GM23338 (cell line): ENCODE measurements around the gene NKX6-1. TPM values are rescaled to one million over a fixed set of nuclear protein-coding genes. Genes with fewer than 3 reads are reported as not detected.

ENCODE experiments used
- ATAC-seq: fragments of 200-7000 bp; cut with Tn5 transposase; 3 replicates; pipeline ENCODE4 v1.9.1; 2020
- DNase-seq: peaks from one replicate; pipeline ENCODE4 v3.0.0-alpha.2; 2015; ENCODE audit warnings: low spot score
- H2AFZ ChIP-seq: fragments of 200-600 bp; sonication (generic); 2 replicates; pipeline ENCODE4 v1.8.0; 2016; ENCODE audit warnings: antibody characterized with exemption, mild to moderate bottlenecking, moderate library complexity
- H3F3A ChIP-seq: fragments of 200-600 bp; sonication (generic); replicated peaks from 2 replicates; pipeline ENCODE4 v1.8.0; 2017; ENCODE audit warnings: antibody characterized with exemption, mixed run types, low read depth
- H3K27ac ChIP-seq: fragments of 200-600 bp; sonication (generic); 2 replicates; pipeline ENCODE4 v1.6.1; 2016; ENCODE audit warnings: low read depth
- H3K27me3 ChIP-seq: fragments of 200-600 bp; sonication (generic); 2 replicates; pipeline ENCODE4 v1.8.0; 2016; ENCODE audit warnings: mild to moderate bottlenecking, mixed run types, moderate library complexity; ENCODE audit not compliant: insufficient read depth
- H3K36me3 ChIP-seq: fragments of 200-600 bp; sonication (generic); 2 replicates; pipeline ENCODE4 v1.8.0; 2016; ENCODE audit warnings: mild to moderate bottlenecking; ENCODE audit not compliant: insufficient read depth
- H3K4me1 ChIP-seq: fragments of 200-600 bp; sonication (generic); 2 replicates; pipeline ENCODE4 v1.8.0; 2016; ENCODE audit warnings: mild to moderate bottlenecking, moderate library complexity; ENCODE audit not compliant: insufficient read depth
- H3K4me2 ChIP-seq: fragments of 200-600 bp; sonication (generic); 2 replicates; pipeline ENCODE4 v1.7.1; 2017; ENCODE audit warnings: mixed run types
- H3K4me3 ChIP-seq: fragments of 200-600 bp; sonication (generic); 2 replicates; pipeline ENCODE4 v1.6.1; 2016; ENCODE audit warnings: mixed run types
- H3K79me2 ChIP-seq: fragments of 200-600 bp; sonication (generic); replicated peaks from 2 replicates; pipeline ENCODE4 v1.8.0; 2017; ENCODE audit warnings: mild to moderate bottlenecking; ENCODE audit not compliant: insufficient read depth
- H3K9me2 ChIP-seq: fragments of 200-600 bp; sonication (generic); 2 replicates; pipeline ENCODE4 v1.8.0; 2017; ENCODE audit not compliant: insufficient read depth
- H4K20me1 ChIP-seq: fragments of 200-600 bp; sonication (generic); replicated peaks from 2 replicates; pipeline ENCODE4 v1.8.0; 2017; ENCODE audit warnings: mild to moderate bottlenecking; ENCODE audit not compliant: insufficient read depth
- H3K27ac Mint-ChIP-seq: 2 replicates; pipeline ENCODE4 v1.8.0; 2020; ENCODE audit warnings: inconsistent platforms, mild to moderate bottlenecking, moderate library complexity, mixed read lengths
- H3K27me3 Mint-ChIP-seq: 3 replicates; pipeline ENCODE4 v1.8.0; 2022; ENCODE audit warnings: low read depth, mild to moderate bottlenecking, moderate library complexity, mixed read lengths, inconsistent platforms; ENCODE audit not compliant: insufficient read depth, poor library complexity
- H3K36me3 Mint-ChIP-seq: 3 replicates; pipeline ENCODE4 v1.8.0; 2021; ENCODE audit warnings: low read depth, mild to moderate bottlenecking, inconsistent platforms, moderate library complexity, mixed read lengths
- H3K4me1 Mint-ChIP-seq: 3 replicates; pipeline ENCODE4 v1.8.0; 2020; ENCODE audit warnings: mild to moderate bottlenecking, inconsistent platforms, mixed read lengths
- H3K4me3 Mint-ChIP-seq: 3 replicates; pipeline ENCODE4 v1.8.0; 2021; ENCODE audit warnings: moderate library complexity, mild to moderate bottlenecking, inconsistent platforms, mixed read lengths
- H3K9me3 Mint-ChIP-seq: 3 replicates; pipeline ENCODE4 v1.8.0; 2020; ENCODE audit warnings: moderate library complexity, mild to moderate bottlenecking, inconsistent platforms, mixed read lengths
- CREB1 ChIP-seq: fragments of 250-450 bp; sonication (Bioruptor Pico); IDR thresholded peaks from 2 replicates; pipeline ENCODE4 v1.5.0; 2020; ENCODE audit warnings: low read depth, mild to moderate bottlenecking, moderate library complexity
- EZH2 ChIP-seq: fragments of 200-600 bp; sonication (generic); IDR thresholded peaks from one replicate; pipeline ENCODE4 v1.8.0; 2017; ENCODE audit warnings: antibody characterized with exemption, mild to moderate bottlenecking, low read depth; ENCODE audit not compliant: unreplicated experiment
- EZH2phosphoT487 ChIP-seq: fragments of 200-600 bp; sonication (generic); IDR thresholded peaks from one replicate; pipeline ENCODE4 v1.8.1; 2018; ENCODE audit warnings: antibody characterized with exemption; ENCODE audit not compliant: unreplicated experiment
- JUNB ChIP-seq: IDR thresholded peaks from one replicate; pipeline ENCODE4 v1.6.1; 2016; ENCODE audit warnings: antibody characterized with exemption; ENCODE audit not compliant: unreplicated experiment
- NANOG ChIP-seq: IDR thresholded peaks from 2 replicates; pipeline ENCODE4 v1.6.1; 2016; ENCODE audit warnings: antibody characterized with exemption, borderline replicate concordance
- POLR2AphosphoS5 ChIP-seq: IDR thresholded peaks from 2 replicates; pipeline ENCODE4 v1.6.1; 2016; ENCODE audit warnings: antibody characterized with exemption, low read depth
- STAT1 ChIP-seq: IDR thresholded peaks from one replicate; pipeline ENCODE4 v1.6.1; 2016; ENCODE audit warnings: antibody characterized with exemption; ENCODE audit not compliant: unreplicated experiment
- ZNF331 ChIP-seq: fragments of 250-450 bp; sonication (Bioruptor Pico); IDR thresholded peaks from 2 replicates; pipeline ENCODE4 v1.5.0; 2020; ENCODE audit warnings: low read depth, mild to moderate bottlenecking, moderate library complexity
- long read RNA-seq: library from polyadenylated mRNA; unstranded; transcript quantifications from one replicate; pipeline ENCODE4 v2.0.0, GENCODE V29; 2020; ENCODE audit not compliant: unreplicated experiment
- polyA plus RNA-seq: library from polyadenylated mRNA; unstranded; fragments of >200 nt; fragmentation: Nextera tagmentation; extraction: Ambion mirVana; gene quantifications from 2 replicates; pipeline ENCODE4 v1.2.1, GENCODE V29; 2016
- total RNA-seq: library from RNA; depleted of rRNA; stranded (reverse); fragments of >200 nt; shearing (Covaris generic); gene quantifications from 2 replicates; pipeline ENCODE4 v1.2.3, GENCODE V29; 2014; rRNA removed
- TF ChIP-seq, protein P1 (sequence below), 2 experiments: fragments of 200-600 bp in 1 of 2; sonication (generic) in 1 of 2; conservative IDR thresholded peaks; 2 replicates each; pipeline versions ENCODE4 v1.5.1 to v1.6.1; 2016 to 2017; ENCODE audit warnings: antibody characterized with exemption in 2 of 2, low read depth in 2 of 2, mild to moderate bottlenecking in 2 of 2, moderate library complexity in 1 of 2
- TF ChIP-seq, protein P2 (sequence below): IDR thresholded peaks from 2 replicates; pipeline ENCODE4 v1.6.1; 2016; ENCODE audit warnings: antibody characterized with exemption
- TF ChIP-seq, protein P3 (sequence below): fragments of 250-450 bp; sonication (Bioruptor Pico); IDR thresholded peaks from 2 replicates; pipeline ENCODE4 v1.5.0; 2020; ENCODE audit warnings: mild to moderate bottlenecking, moderate library complexity
- TF ChIP-seq, protein P4 (sequence below): IDR thresholded peaks from one replicate; pipeline ENCODE4 v1.6.1; 2018; ENCODE audit warnings: antibody characterized with exemption; ENCODE audit not compliant: unreplicated experiment

Gene NKX6-1
- total RNA-seq, result 0.07 TPM in 1 of 2 replicates, not detected in the other
- polyA plus RNA-seq, result not detected in 2 replicates
- long read RNA-seq, result 0 reads

DNA sequence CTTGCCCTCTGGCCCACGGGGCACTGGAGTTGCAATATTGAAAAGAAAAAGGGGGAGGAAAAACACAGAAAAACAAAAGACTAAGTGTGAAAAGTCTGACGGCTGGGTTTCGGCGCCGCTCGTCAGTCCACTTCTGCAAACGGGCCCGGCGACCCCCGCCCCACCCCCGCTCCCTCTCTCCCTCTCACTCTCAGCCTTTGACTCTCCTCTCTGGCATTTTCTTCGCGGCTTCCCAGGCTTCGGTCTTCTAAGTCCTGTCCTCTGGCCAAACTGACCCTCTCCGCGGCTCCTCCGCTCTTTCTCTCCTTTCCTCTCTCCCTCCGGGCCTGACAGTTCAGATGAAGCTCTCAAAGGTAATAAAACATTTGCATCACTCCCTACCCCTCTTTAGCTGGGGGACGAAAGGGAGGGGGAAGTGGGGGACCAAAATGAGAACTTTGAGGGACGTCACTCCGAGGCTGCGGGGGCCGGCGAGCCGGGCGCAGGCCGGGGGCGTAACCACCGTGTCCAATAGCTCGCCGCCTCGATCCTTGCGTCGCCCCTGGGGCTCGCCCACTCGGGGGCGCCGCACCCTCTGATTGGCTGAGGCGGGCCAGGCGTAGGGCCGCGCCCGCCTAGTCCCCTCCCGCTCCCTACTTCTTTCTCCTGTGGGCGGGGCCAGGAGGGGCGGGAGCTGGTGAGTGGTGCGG, at the start of gene NKX6-1:
Gene NKX6-1, minus strand, starts transcription at position 358 of the 689 bp plus-strand sequence. CDS start 1,064 bp downstream, outside the sequence.
- H3K27ac Mint-ChIP-seq, result no peak within 1 kb of the TSS
- ATAC-seq, result peak; percentile 75
- H3F3A ChIP-seq, result peaks cover 35% of the 10 kb centered on the region

More for the DNA sequence above, at the start of gene NKX6-1:
- H3K36me3 ChIP-seq, result no peaks in the 10 kb centered on the region
- Mint-ChIP-seq H3K27me3 (peaks cover 98% of the 10 kb centered on the region), H3K36me3 (no peaks in the 10 kb centered on the region; the same call in 2 of the 3 replicates), H3K4me3 (peak within 1 kb of the TSS; percentile 79), H3K4me1 (peaks cover 69% of the 10 kb centered on the region), H3K9me3 (peaks cover 3% of the 10 kb centered on the region; the same call in 1 of the 3 replicates)
- H3K4me3 ChIP-seq, result peak within 1 kb of the TSS; percentile 86
- H3K4me1 ChIP-seq, result peaks cover 64% of the 10 kb centered on the region
- peak within 1 kb of the TSS; percentile 91 for H2AFZ ChIP-seq
- no peaks in the 10 kb centered on the region for H3K9me2 ChIP-seq
- H3K4me2 ChIP-seq, result peak within 1 kb of the TSS; percentile 96
- peaks cover 97% of the 10 kb centered on the region for H3K27me3 ChIP-seq
- H3K79me2 ChIP-seq, result no peaks in the 10 kb centered on the region
- peaks cover 16% of the 10 kb centered on the region for H4K20me1 ChIP-seq
- TF ChIP-seq ZNF331 (CRISPR knock-in tag) (no peak), CREB1 (CRISPR knock-in tag) (peak; percentile 80), POLR2AphosphoS5 (no peak), EZH2 (peak; percentile 67), JUNB (no peak), EZH2phosphoT487 (no peak), STAT1 (no peak), NANOG (no peak)
- TF ChIP-seq, protein P1, sequence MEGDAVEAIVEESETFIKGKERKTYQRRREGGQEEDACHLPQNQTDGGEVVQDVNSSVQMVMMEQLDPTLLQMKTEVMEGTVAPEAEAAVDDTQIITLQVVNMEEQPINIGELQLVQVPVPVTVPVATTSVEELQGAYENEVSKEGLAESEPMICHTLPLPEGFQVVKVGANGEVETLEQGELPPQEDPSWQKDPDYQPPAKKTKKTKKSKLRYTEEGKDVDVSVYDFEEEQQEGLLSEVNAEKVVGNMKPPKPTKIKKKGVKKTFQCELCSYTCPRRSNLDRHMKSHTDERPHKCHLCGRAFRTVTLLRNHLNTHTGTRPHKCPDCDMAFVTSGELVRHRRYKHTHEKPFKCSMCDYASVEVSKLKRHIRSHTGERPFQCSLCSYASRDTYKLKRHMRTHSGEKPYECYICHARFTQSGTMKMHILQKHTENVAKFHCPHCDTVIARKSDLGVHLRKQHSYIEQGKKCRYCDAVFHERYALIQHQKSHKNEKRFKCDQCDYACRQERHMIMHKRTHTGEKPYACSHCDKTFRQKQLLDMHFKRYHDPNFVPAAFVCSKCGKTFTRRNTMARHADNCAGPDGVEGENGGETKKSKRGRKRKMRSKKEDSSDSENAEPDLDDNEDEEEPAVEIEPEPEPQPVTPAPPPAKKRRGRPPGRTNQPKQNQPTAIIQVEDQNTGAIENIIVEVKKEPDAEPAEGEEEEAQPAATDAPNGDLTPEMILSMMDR (conservative IDR thresholded peaks at IDR 0.05; ENCODE audit: low read depth in 2 of 2), result no peak
- TF ChIP-seq, protein P2, sequence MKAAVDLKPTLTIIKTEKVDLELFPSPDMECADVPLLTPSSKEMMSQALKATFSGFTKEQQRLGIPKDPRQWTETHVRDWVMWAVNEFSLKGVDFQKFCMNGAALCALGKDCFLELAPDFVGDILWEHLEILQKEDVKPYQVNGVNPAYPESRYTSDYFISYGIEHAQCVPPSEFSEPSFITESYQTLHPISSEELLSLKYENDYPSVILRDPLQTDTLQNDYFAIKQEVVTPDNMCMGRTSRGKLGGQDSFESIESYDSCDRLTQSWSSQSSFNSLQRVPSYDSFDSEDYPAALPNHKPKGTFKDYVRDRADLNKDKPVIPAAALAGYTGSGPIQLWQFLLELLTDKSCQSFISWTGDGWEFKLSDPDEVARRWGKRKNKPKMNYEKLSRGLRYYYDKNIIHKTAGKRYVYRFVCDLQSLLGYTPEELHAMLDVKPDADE, result no peak
- TF ChIP-seq, protein P3, sequence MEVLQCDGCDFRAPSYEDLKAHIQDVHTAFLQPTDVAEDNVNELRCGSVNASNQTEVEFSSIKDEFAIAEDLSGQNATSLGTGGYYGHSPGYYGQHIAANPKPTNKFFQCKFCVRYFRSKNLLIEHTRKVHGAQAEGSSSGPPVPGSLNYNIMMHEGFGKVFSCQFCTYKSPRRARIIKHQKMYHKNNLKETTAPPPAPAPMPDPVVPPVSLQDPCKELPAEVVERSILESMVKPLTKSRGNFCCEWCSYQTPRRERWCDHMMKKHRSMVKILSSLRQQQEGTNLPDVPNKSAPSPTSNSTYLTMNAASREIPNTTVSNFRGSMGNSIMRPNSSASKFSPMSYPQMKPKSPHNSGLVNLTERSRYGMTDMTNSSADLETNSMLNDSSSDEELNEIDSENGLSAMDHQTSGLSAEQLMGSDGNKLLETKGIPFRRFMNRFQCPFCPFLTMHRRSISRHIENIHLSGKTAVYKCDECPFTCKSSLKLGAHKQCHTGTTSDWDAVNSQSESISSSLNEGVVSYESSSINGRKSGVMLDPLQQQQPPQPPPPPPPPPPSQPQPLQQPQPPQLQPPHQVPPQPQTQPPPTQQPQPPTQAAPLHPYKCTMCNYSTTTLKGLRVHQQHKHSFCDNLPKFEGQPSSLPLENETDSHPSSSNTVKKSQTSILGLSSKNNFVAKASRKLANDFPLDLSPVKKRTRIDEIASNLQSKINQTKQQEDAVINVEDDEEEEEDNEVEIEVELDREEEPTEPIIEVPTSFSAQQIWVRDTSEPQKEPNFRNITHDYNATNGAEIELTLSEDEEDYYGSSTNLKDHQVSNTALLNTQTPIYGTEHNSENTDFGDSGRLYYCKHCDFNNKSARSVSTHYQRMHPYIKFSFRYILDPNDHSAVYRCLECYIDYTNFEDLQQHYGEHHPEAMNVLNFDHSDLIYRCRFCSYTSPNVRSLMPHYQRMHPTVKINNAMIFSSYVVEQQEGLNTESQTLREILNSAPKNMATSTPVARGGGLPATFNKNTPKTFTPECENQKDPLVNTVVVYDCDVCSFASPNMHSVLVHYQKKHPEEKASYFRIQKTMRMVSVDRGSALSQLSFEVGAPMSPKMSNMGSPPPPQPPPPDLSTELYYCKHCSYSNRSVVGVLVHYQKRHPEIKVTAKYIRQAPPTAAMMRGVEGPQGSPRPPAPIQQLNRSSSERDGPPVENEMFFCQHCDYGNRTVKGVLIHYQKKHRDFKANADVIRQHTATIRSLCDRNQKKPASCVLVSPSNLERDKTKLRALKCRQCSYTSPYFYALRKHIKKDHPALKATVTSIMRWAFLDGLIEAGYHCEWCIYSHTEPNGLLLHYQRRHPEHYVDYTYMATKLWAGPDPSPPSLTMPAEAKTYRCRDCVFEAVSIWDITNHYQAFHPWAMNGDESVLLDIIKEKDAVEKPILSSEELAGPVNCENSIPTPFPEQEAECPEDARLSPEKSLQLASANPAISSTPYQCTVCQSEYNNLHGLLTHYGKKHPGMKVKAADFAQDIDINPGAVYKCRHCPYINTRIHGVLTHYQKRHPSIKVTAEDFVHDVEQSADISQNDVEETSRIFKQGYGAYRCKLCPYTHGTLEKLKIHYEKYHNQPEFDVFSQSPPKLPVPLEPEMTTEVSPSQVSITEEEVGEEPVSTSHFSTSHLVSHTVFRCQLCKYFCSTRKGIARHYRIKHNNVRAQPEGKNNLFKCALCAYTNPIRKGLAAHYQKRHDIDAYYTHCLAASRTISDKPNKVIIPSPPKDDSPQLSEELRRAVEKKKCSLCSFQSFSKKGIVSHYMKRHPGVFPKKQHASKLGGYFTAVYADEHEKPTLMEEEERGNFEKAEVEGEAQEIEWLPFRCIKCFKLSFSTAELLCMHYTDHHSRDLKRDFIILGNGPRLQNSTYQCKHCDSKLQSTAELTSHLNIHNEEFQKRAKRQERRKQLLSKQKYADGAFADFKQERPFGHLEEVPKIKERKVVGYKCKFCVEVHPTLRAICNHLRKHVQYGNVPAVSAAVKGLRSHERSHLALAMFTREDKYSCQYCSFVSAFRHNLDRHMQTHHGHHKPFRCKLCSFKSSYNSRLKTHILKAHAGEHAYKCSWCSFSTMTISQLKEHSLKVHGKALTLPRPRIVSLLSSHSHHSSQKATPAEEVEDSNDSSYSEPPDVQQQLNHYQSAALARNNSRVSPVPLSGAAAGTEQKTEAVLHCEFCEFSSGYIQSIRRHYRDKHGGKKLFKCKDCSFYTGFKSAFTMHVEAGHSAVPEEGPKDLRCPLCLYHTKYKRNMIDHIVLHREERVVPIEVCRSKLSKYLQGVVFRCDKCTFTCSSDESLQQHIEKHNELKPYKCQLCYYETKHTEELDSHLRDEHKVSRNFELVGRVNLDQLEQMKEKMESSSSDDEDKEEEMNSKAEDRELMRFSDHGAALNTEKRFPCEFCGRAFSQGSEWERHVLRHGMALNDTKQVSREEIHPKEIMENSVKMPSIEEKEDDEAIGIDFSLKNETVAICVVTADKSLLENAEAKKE (CRISPR knock-in tag), result no peak
- TF ChIP-seq, protein P4, sequence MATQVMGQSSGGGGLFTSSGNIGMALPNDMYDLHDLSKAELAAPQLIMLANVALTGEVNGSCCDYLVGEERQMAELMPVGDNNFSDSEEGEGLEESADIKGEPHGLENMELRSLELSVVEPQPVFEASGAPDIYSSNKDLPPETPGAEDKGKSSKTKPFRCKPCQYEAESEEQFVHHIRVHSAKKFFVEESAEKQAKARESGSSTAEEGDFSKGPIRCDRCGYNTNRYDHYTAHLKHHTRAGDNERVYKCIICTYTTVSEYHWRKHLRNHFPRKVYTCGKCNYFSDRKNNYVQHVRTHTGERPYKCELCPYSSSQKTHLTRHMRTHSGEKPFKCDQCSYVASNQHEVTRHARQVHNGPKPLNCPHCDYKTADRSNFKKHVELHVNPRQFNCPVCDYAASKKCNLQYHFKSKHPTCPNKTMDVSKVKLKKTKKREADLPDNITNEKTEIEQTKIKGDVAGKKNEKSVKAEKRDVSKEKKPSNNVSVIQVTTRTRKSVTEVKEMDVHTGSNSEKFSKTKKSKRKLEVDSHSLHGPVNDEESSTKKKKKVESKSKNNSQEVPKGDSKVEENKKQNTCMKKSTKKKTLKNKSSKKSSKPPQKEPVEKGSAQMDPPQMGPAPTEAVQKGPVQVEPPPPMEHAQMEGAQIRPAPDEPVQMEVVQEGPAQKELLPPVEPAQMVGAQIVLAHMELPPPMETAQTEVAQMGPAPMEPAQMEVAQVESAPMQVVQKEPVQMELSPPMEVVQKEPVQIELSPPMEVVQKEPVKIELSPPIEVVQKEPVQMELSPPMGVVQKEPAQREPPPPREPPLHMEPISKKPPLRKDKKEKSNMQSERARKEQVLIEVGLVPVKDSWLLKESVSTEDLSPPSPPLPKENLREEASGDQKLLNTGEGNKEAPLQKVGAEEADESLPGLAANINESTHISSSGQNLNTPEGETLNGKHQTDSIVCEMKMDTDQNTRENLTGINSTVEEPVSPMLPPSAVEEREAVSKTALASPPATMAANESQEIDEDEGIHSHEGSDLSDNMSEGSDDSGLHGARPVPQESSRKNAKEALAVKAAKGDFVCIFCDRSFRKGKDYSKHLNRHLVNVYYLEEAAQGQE, result no peak
- peak; percentile 98 for DNase-seq
- H3K27ac ChIP-seq, result no peak within 1 kb of the TSS
